Activated naive CD8-positive, alpha-beta T cell treated with anti-CD3 and anti-CD28 coated beads, Interleukin-2, amount 10 ng/mL, durations not matched to agents 7 days and 5 days (primary cell): ENCODE data around the gene ZSCAN9. TPM values are rescaled to one million over a fixed set of nuclear protein-coding genes. Genes with fewer than 3 reads are reported as not detected.

ENCODE experiments used
- ATAC-seq: fragments of 150-1000 bp; cut with Tn5 transposase; one replicate; pipeline ENCODE4 v1.10.0; 2021; ENCODE audit warnings: low read depth, moderate library complexity
- POLR2A ChIA-PET: fragments of 350-600 bp; sonication (Branson Sonifier 250); formaldehyde crosslinking; loops from one replicate; lab custom pipeline; 2021; ENCODE audit warnings: antibody characterized with exemption; lab: Charles Lee
- DNase-seq: peaks from one replicate; pipeline ENCODE4 v3.0.0; 2021
- H3K27ac Mint-ChIP-seq: one replicate; pipeline ENCODE4 v1.8.0; 2022; ENCODE audit warnings: mild to moderate bottlenecking, mixed read lengths
- H3K27me3 Mint-ChIP-seq: one replicate; pipeline ENCODE4 v1.8.0; 2022; ENCODE audit warnings: mild to moderate bottlenecking, moderate library complexity, mixed read lengths
- H3K36me3 Mint-ChIP-seq: one replicate; pipeline ENCODE4 v1.8.0; 2021; ENCODE audit warnings: mild to moderate bottlenecking, mixed read lengths
- H3K4me1 Mint-ChIP-seq: one replicate; pipeline ENCODE4 v1.8.0; 2021; ENCODE audit warnings: mixed read lengths
- H3K4me3 Mint-ChIP-seq: one replicate; pipeline ENCODE4 v1.8.0; 2022; ENCODE audit warnings: mild to moderate bottlenecking, moderate library complexity, mixed read lengths
- H3K9me3 Mint-ChIP-seq: one replicate; pipeline ENCODE4 v1.8.0; 2021; ENCODE audit warnings: mixed read lengths
- total RNA-seq, 2 experiments: library from RNA; stranded (reverse); gene quantifications; one replicate each; pipeline ENCODE4 v1.2.3, GENCODE V29; 2021

The ZSCAN9 gene
- total RNA-seq, 2 experiments from 2014 or later = 9.0 to 9.7 TPM

DNA sequence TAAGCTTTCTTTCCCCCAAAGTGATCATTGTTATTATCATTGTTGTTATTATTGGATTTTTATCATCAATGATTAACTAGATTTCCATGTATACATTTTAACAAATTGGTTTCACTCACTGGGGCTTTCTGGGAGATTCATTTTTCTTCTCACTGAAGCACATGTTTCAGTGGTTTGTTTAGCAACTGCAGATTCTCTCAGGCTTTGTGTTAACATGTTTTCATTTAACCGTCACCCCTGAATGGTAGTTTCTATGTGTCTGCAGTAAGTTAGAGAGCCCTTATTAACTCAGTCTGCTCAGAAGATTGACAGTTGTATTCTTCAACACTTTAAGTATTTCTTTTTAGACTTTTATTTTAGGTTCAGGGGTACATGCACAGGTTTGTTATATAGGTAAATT is 14.6 kb downstream of the ZSCAN9 start:
- DNase-seq (no peak), ATAC-seq (no peak)
- H3K9me3 Mint-ChIP-seq = peaks cover 4% of the 10 kb centered on the region
- POLR2A ChIA-PET = no interaction called here
- H3K27me3 Mint-ChIP-seq = no peaks in the 10 kb centered on the region
- H3K36me3 Mint-ChIP-seq = peaks cover 13% of the 10 kb centered on the region
- H3K4me3 Mint-ChIP-seq = no peak overlapping the region
- peaks cover 4% of the 10 kb centered on the region for H3K4me1 Mint-ChIP-seq
- H3K27ac Mint-ChIP-seq = no peak overlapping the region

DNA sequence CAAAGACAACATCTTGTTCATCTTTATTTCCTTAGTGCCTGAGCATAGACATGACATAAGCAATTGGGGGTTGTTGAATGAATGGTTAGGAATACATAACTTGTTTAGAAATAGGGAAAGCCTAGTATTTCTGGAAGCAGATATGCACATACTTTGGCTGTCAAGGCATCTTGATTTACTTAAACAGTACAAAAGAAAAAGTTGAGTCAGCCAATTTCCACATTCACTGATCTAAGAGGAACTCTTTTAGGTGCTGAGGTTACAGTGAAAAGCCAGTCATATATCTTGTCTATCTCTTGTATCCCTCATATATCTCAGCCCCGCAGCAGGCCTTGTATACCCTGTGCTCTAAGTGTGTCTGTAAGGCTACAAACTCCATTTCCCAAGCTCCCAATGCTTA is 15.4 kb downstream of the ZSCAN9 start:
- Mint-ChIP-seq H3K27ac (no peak overlapping the region), H3K4me3 (no peak overlapping the region), H3K36me3 (peaks cover 18% of the 10 kb centered on the region), H3K9me3 (peaks cover 4% of the 10 kb centered on the region), H3K4me1 (peaks cover 4% of the 10 kb centered on the region), H3K27me3 (no peaks in the 10 kb centered on the region)
- POLR2A ChIA-PET = no interaction called here
- DNase-seq (no peak), ATAC-seq (no peak)

DNA sequence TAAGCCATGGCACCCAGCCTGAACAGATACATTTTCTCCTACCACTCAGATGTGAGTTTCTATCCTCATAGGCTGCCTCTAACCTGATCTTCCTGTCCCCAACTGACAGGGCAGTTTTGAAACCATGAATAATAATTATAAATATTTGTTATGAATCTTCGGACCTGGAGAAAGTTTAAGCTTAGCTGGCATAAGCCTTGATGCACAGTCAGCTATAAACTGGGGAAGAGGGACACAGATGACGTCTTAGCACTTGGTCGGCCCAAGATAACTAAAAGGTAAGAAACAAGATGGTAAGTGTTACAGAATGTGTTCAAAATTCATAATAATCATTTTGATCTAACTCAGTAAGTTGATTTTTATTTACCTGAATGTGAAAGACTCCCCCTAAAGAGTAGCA is 18.9 kb downstream of the ZSCAN9 start:
- DNase-seq (no peak), ATAC-seq (no peak)
- Mint-ChIP-seq H3K27me3 (no peaks in the 10 kb centered on the region), H3K4me1 (peaks cover 4% of the 10 kb centered on the region), H3K27ac (no peak overlapping the region), H3K36me3 (peaks cover 42% of the 10 kb centered on the region), H3K4me3 (no peak overlapping the region), H3K9me3 (peaks cover 2% of the 10 kb centered on the region)
- POLR2A ChIA-PET = no interaction called here

DNA sequence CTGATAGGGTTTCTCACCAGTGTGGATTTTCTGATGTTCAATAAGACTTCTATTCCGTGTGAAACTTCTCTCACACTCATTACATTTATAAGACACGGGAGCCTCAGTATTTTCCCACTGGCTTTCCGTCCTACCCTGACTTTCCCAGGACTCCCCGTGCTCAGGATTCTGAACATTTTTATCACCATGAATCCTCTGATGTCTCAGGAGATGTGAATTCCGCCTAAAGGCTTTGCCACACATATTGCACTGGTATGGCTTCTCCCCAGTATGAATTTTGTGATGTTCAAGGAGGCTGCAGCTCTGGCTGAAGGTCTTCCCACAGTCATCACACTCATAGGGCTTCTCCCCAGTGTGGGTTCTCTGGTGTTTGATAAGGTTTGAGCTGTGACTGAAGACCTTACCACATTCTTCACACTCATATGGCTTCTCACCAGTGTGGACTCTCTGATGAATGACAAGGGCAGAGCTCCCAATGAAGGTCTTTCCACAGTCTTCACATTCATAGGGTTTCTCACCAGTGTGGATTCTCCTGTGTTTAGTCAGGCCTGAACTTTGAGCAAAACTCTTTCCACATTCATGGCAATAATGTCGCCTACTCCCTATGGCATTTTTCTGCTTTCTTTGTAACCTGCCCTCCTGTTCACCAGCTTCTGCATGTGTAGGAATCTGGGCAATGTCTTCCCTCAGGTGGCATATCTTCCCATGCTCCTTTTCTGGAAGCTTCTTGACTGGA is 20.3 kb downstream of the ZSCAN9 start:
- Mint-ChIP-seq H3K4me3 (no peak overlapping the region), H3K36me3 (peaks cover 40% of the 10 kb centered on the region), H3K27me3 (no peaks in the 10 kb centered on the region), H3K9me3 (no peaks in the 10 kb centered on the region), H3K27ac (no peak overlapping the region), H3K4me1 (peaks cover 14% of the 10 kb centered on the region)
- DNase-seq (no peak), ATAC-seq (no peak)
- POLR2A ChIA-PET = no interaction called here

DNA sequence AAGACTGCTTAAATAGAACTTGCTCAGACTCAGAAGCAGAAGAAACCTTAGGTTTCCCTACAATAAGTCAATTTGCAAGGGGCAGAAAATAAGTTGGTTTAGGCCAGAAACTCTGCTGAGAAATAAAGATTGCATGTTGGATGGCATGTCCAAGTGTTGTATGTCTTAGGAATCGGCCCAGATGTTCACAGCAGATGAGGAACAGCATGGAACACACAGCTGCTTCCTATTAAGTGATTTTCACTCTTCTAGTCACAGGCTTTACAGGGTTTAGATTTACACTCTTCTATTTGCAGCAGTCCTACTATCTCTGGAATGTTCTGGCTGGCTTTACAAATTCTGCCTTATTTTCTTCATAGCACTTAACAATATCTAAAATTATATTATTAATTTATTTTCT is 23.8 kb downstream of the ZSCAN9 start:
- H3K36me3 Mint-ChIP-seq = peaks cover 43% of the 10 kb centered on the region
- no peak overlapping the region for H3K4me3 Mint-ChIP-seq
- DNase-seq = no peak
- no peak overlapping the region for H3K27ac Mint-ChIP-seq
- POLR2A ChIA-PET = no interaction called here
- no peaks in the 10 kb centered on the region for H3K9me3 Mint-ChIP-seq
- peaks cover 27% of the 10 kb centered on the region for H3K4me1 Mint-ChIP-seq
- H3K27me3 Mint-ChIP-seq = no peaks in the 10 kb centered on the region
- no peak for ATAC-seq

DNA sequence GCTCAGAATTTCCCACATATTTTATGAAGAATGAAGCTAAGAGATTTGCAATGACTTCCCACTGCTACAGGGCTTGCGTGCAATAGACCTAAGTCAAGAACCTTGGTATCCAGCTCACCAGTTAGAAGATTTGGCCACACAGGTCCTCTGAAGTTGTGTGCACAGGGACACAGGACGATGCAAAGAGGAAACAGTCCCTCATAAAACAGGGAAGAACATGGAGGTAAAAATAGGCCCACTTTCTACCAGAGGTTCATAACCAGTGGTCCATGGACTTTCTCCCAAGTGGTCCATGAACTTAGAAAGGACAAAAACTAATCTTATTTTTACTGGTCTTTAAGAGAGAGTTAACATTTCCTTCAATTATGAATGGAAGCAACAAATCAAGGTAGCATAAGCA is 25.7 kb downstream of the ZSCAN9 start:
- Mint-ChIP-seq H3K27ac (no peak overlapping the region), H3K9me3 (no peaks in the 10 kb centered on the region), H3K4me1 (peaks cover 27% of the 10 kb centered on the region), H3K27me3 (no peaks in the 10 kb centered on the region), H3K4me3 (peak overlapping the region; percentile 76), H3K36me3 (peaks cover 29% of the 10 kb centered on the region)
- POLR2A ChIA-PET = no interaction called here
- DNase-seq (no peak), ATAC-seq (no peak)

DNA sequence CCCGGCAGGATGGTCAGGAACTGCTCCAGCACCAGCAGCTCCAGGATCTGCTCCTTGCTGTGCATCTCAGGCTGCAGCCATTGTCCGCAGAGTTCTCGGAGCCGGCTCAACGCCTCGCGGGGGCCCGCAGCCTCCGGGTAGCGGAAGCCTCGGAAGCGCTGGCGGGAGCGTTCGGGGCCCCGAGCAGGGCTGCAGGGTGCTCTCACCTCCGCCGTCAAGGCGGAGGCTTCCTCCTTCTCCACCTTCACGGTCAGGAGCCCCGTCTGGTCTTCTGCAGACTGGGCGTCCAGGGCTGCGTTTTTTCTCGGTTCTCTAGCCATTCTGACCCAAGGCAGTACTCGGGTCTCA is 26.6 kb downstream of the ZSCAN9 start:
- DNase-seq (no peak), ATAC-seq (peak; percentile 83)
- Mint-ChIP-seq H3K4me3 (peak overlapping the region; percentile 91), H3K27me3 (peaks cover 2% of the 10 kb centered on the region), H3K4me1 (peaks cover 27% of the 10 kb centered on the region), H3K27ac (peak overlapping the region; percentile 94), H3K36me3 (peaks cover 22% of the 10 kb centered on the region), H3K9me3 (no peaks in the 10 kb centered on the region)
- POLR2A ChIA-PET = interaction anchor here (1.0 to 1.8 kb wide), 7 partner anchors 12 to 361 kb away, joined by 3 to 16 read pairs (median 4); partner anchors contain the start of genes PGBD1, ZSCAN12 and ZSCAN26

DNA sequence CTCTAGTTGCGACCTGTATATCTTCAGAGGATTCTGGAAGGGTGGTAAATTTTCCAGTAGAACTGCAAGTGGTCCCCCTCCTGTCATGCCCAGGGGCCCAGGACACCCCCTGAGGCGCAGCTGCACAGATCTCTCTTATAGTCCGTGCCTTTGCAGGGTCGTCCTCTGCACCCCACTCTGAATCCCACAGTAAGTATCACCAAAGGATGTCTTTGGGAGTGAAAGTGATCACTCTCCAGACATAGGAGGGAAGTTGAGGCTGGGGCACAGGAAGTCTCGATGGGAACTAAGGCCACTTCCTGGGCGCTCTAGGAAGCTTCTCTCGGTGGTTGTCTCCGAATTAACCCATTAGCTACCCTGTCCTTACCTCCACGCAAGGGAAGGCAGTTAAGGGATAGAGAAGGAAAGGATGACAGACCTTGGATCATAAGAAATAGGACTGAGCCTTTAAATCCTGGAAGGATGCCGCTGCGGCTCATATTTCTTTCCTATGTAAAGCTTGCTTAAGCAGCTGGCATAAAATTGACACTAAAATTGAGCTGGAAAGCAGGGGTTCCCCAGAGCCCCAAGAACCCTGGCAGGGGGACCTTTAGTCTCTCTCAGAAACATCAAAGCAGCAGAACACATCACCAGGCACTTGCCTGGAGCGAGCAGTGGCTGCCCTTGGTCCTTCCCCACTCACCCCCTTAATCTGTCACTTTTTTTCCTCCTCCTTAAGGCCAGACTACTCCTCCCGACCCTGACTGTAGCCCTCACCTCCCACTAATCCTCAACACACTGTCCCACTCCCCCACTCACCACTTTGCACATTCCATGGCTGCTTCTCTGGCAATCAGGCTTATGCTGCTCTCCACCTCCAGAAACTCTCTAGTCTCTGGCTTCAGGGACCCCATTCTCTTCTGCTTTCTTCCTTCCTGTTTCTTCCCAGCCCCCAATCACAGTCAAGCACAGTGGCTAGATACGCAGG is 27.2 kb downstream of the ZSCAN9 start, which contains the start of gene ZKSCAN4:
ZKSCAN4 (minus strand) TSS at position 261 of the 967 bp plus-strand sequence. CDS start 289 bp downstream, outside the sequence.
- peak; percentile 66 for ATAC-seq
- peaks cover 27% of the 10 kb centered on the region for H3K4me1 Mint-ChIP-seq

DNA sequence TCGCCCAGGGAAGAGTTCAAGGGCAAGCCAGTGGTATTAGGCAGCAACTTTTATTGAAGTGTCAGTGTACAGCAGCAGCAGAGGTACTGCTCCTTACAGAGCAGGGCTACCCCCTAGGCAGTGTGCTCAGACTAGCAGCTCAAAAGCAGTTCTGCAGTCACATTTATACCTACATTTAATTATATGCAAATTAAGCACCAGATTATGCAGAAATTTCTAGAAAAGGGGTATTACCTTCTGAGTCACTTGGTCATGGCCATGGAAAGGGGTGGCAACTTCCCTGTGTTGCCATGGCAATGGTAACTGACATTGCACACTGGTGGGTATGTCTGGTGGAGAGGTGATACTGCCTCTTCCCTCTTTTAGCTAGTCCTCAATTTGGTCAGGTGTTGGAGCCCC is 29.0 kb downstream of the ZSCAN9 start:
- peaks cover 28% of the 10 kb centered on the region for H3K4me1 Mint-ChIP-seq
- DNase-seq = no peak
- H3K36me3 Mint-ChIP-seq = peaks cover 12% of the 10 kb centered on the region
- peaks cover 2% of the 10 kb centered on the region for H3K27me3 Mint-ChIP-seq
- POLR2A ChIA-PET = interaction anchor here (1.5 kb wide), 1 partner anchor 13 kb away, joined by 5 read pairs; the partner anchor contains the start of gene ZSCAN26
- no peak overlapping the region for H3K27ac Mint-ChIP-seq
- peaks cover 6% of the 10 kb centered on the region for H3K9me3 Mint-ChIP-seq
- no peak for ATAC-seq
- H3K4me3 Mint-ChIP-seq = no peak overlapping the region

More for the DNA sequence above, 27.2 kb downstream of the ZSCAN9 start, which contains the start of gene ZKSCAN4:
- DNase-seq = peak; percentile 66
- POLR2A ChIA-PET = interaction anchor here (0.7 to 1.8 kb wide), 12 partner anchors 11 to 445 kb away, joined by 3 to 16 read pairs (median 4); partner anchors contain the start of genes PGBD1, ZKSCAN8, ZSCAN12 and ZSCAN16
- Mint-ChIP-seq H3K27ac (peak within 1 kb of the TSS; percentile 94), H3K36me3 (peaks cover 18% of the 10 kb centered on the region), H3K27me3 (peaks cover 2% of the 10 kb centered on the region), H3K4me3 (peak within 1 kb of the TSS; percentile 91), H3K9me3 (no peaks in the 10 kb centered on the region)

DNA sequence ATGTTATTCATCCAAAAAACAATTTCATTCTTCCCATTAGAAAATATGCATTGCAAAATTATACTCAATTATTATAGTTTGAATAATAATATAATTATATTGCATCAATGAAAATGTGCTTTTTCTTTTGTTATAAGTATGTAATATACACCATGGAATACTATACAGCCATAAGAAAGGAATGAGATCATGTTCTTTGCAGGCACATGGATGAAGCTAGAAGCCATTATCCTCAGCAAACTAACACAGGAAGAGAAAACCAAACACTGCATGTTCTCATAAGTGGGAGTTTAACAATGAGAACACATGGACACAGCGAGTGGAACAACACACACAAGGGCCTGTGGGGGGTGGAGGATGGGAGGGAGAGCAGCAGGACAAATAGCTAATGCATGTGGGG is 32.0 kb downstream of the ZSCAN9 start:
- Mint-ChIP-seq H3K36me3 (peaks cover 12% of the 10 kb centered on the region), H3K27ac (no peak overlapping the region), H3K9me3 (peaks cover 11% of the 10 kb centered on the region), H3K4me3 (no peak overlapping the region), H3K4me1 (peaks cover 11% of the 10 kb centered on the region), H3K27me3 (peaks cover 4% of the 10 kb centered on the region)
- POLR2A ChIA-PET = no interaction called here
- ATAC-seq (no peak), DNase-seq (no peak)

DNA sequence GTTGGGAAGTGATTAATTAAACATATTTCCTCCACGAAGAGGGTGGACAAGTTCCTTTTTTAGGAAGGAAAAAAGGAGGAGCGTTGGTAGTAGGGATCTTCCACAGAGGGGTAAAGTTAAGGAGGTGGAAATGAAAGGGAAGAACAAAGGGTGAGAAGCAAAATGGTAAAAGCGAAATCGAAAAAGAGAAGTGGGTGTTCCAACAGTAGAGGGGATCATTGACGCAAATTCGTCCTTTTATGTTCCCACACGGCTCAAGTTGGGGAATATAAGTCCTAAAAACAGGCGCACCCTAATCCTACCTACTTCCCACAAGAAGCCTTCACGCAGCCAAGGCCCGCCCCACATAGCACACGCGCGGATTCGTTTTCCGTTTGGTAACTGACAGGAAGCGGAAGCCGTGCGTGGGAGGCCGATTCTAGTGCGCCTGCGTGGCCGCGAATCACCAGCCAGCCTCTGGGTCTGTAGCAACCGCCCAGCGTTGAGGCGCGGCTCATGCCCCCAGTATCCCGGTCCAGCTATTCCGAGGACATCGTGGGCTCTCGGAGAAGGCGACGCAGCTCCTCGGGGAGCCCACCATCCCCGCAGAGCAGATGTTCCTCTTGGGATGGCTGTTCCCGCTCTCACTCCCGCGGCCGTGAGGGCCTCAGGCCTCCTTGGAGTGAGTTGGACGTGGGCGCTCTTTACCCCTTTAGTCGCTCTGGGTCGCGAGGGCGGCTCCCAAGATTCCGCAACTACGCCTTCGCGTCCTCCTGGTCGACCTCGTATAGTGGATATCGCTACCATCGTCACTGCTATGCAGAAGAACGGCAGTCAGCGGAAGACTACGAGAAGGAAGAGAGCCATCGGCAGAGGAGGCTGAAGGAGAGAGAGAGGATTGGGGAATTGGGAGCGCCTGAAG is 34.1 kb downstream of the ZSCAN9 start, which contains the start of gene NKAPL:
NKAPL (plus strand) TSS at position 421 of the 901 bp plus-strand sequence; CDS start at position 496, 75 bp downstream.
- H3K4me1 Mint-ChIP-seq = peaks cover 7% of the 10 kb centered on the region
- peak; percentile 65 for DNase-seq
- peak within 1 kb of the TSS; percentile 53 for H3K4me3 Mint-ChIP-seq
- H3K27ac Mint-ChIP-seq = peak within 1 kb of the TSS; percentile 72
- H3K27me3 Mint-ChIP-seq = peaks cover 4% of the 10 kb centered on the region
- POLR2A ChIA-PET = no interaction called here
- peaks cover 12% of the 10 kb centered on the region for H3K36me3 Mint-ChIP-seq
- peak; percentile 76 for ATAC-seq
- H3K9me3 Mint-ChIP-seq = peaks cover 11% of the 10 kb centered on the region

DNA sequence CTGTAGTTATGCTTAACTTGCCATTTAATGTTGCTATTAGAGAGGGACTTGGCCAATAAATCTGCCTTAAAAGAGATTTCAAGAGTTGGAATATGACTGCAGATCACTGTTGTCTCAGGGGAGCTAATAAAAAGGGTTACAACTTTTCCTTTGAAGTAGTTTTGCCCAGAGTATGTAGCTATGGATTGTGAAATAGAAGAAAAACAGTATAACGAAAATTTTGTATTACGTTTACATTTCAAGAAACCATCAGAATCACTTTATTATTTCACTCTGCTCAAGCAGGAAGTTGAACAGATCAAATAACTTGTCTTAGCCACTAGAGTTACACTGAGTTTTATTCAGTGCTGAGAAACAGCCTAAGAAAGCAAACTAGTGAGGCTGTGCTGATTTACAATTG is 38.8 kb downstream of the ZSCAN9 start:
- Mint-ChIP-seq H3K4me1 (peaks cover 14% of the 10 kb centered on the region), H3K4me3 (no peak overlapping the region), H3K9me3 (peaks cover 5% of the 10 kb centered on the region), H3K27ac (no peak overlapping the region), H3K27me3 (peaks cover 2% of the 10 kb centered on the region), H3K36me3 (peaks cover 3% of the 10 kb centered on the region)
- DNase-seq (no peak), ATAC-seq (no peak)
- POLR2A ChIA-PET = interaction anchor here (1.0 kb wide), 1 partner anchor 12 kb away, joined by 4 read pairs; the partner anchor contains the start of gene ZKSCAN4
